Naive thymus-derived CD4-positive, alpha-beta T cell (primary cell): ENCODE measurements around the gene IGF2BP2. TPM values are rescaled to one million over a fixed set of nuclear protein-coding genes. Genes with fewer than 3 reads are reported as not detected.

Experiments
- ATAC-seq: fragments of 150-1000 bp; cut with Tn5 transposase; 2 replicates; pipeline ENCODE4 v1.10.0; 2021; ENCODE audit warnings: mild to moderate bottlenecking, moderate library complexity
- CTCF ChIA-PET: fragments of 350-600 bp; sonication (Branson Sonifier 250); formaldehyde crosslinking; loops from one replicate; lab custom pipeline; 2021; ENCODE audit warnings: antibody characterized with exemption; lab: Charles Lee
- POLR2A ChIA-PET: fragments of 350-600 bp; sonication (Branson Sonifier 250); formaldehyde crosslinking; loops from one replicate; lab custom pipeline; 2021; ENCODE audit warnings: antibody characterized with exemption, inconsistent platforms; lab: Charles Lee
- DNase-seq, 9 donors: peaks; one replicate each; pipeline versions ENCODE4 v3.0.0 to v3.0.0-alpha.2; 2020 to 2022; ENCODE audit warnings: mixed read lengths in 1 of 9
- H3K27ac ChIP-seq: one replicate; pipeline ENCODE4 v1.7.0; 2013; ENCODE audit warnings: mild to moderate bottlenecking, low read depth, low read length, moderate library complexity
- H3K27me3 ChIP-seq, 2 donors: one replicate each; pipeline ENCODE4 v1.7.0; 2013; ENCODE audit warnings: low read length in 2 of 2, mild to moderate bottlenecking in 2 of 2, moderate library complexity in 2 of 2; ENCODE audit not compliant: control insufficient read depth in 2 of 2, insufficient read depth in 2 of 2
- H3K36me3 ChIP-seq, 3 experiments: 1 replicate in 2 of 3; 2 replicates in 1 of 3; pipeline ENCODE4 v1.7.0; 2013; ENCODE audit warnings: low read length in 3 of 3, mild to moderate bottlenecking in 3 of 3, moderate library complexity in 1 of 3; ENCODE audit not compliant: insufficient read depth in 3 of 3, control insufficient read depth in 2 of 3
- H3K4me1 ChIP-seq, 2 donors: one replicate each; pipeline ENCODE4 v1.7.0; 2013; ENCODE audit warnings: low read length in 2 of 2, mild to moderate bottlenecking in 2 of 2, moderate library complexity in 1 of 2; ENCODE audit not compliant: control insufficient read depth in 2 of 2, insufficient read depth in 2 of 2
- H3K4me3 ChIP-seq: 2 replicates; pipeline ENCODE4 v1.7.0; 2013; ENCODE audit warnings: mild to moderate bottlenecking, low read length
- H3K9me3 ChIP-seq, 3 experiments: 1 replicate in 2 of 3; 2 replicates in 1 of 3; pipeline ENCODE4 v1.7.0; 2013; ENCODE audit warnings: low read length in 3 of 3; ENCODE audit not compliant: control insufficient read depth in 2 of 3
- H3K27ac Mint-ChIP-seq, 9 donors: one replicate each; pipeline ENCODE4 v1.8.0; 2020 to 2022; ENCODE audit warnings: mixed read lengths in 9 of 9, mild to moderate bottlenecking in 8 of 9, moderate library complexity in 5 of 9, inconsistent platforms in 2 of 9
- H3K27me3 Mint-ChIP-seq, 5 donors: one replicate each; pipeline ENCODE4 v1.8.0; 2021 to 2022; ENCODE audit warnings: mixed read lengths in 5 of 5, mild to moderate bottlenecking in 1 of 5
- H3K36me3 Mint-ChIP-seq, 5 donors: one replicate each; pipeline ENCODE4 v1.8.0; 2020 to 2022; ENCODE audit warnings: mixed read lengths in 5 of 5, mild to moderate bottlenecking in 3 of 5, inconsistent platforms in 1 of 5
- H3K4me1 Mint-ChIP-seq, 7 donors: one replicate each; pipeline ENCODE4 v1.8.0; 2020 to 2022; ENCODE audit warnings: mixed read lengths in 7 of 7, mild to moderate bottlenecking in 3 of 7, inconsistent platforms in 1 of 7
- H3K4me3 Mint-ChIP-seq, 10 donors: one replicate each; pipeline ENCODE4 v1.8.0; 2020 to 2022; ENCODE audit warnings: mild to moderate bottlenecking in 10 of 10, mixed read lengths in 10 of 10, moderate library complexity in 6 of 10, inconsistent platforms in 2 of 10
- H3K9me3 Mint-ChIP-seq, 11 donors: one replicate each; pipeline ENCODE4 v1.8.0; 2020 to 2022; ENCODE audit warnings: mixed read lengths in 11 of 11, mild to moderate bottlenecking in 4 of 11, inconsistent platforms in 1 of 11, moderate library complexity in 1 of 11
- intact Hi-C, 2 donors: fragments of 100-400 bp; cut with micrococcal nuclease; formaldehyde crosslinking; loops; one replicate each; pipeline ENCODE4 v1.15.1; 2023
- polyA plus RNA-seq, 2 donors: library from polyadenylated mRNA; unstranded; fragments of 300-500 nt; fragmentation: Illumina TruSeq; gene quantifications; one replicate each; pipeline ENCODE4 v1.2.3, GENCODE V29; 2021
- total RNA-seq, 6 experiments: library from RNA in 5 of 6; stranded (reverse) in 5 of 6; gene quantifications; 1 replicate in 5 of 6; 2 replicates in 1 of 6; pipeline ENCODE4 v1.2.3 and lab custom pipeline; 2021 to 2026

The IGF2BP2 gene
- total and polyA plus RNA-seq, 7 experiments from 2014 or later, result 0.14 to 5.0 (median 0.87) TPM; not detected in 3

DNA sequence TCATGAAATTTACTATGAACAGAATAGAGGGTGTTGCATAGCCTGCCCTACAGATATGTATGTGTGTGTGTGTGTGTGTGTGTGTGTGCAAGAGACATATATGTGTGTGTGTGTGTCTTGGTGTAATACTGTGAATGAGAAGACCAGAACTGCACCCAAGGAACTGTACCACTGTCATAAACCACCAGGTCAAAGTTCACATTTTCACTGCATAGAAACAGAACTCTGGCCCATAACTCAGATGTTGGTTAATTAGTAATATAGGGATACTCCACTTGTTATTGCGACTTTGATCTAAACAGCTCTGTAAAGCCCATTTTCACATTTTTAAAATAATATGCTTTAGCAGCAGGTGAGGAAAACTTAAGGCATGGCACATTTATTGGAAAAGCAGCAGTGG is 111.8 kb downstream of the IGF2BP2 start:
- DNase-seq, result no peak
- ChIA-PET POLR2A (no interaction called here), CTCF (no interaction called here)
- Mint-ChIP-seq H3K4me3 (no peak overlapping the region), H3K27ac (no peak overlapping the region), H3K36me3 (no peaks in the 10 kb centered on the region), H3K4me1 (peaks cover 0 to 6% (median 0%) of the 10 kb centered on the region in 7 donors), H3K9me3 (peaks cover 0 to 5% (median 0%) of the 10 kb centered on the region in 11 donors), H3K27me3 (peaks cover 12 to 44% (median 16%) of the 10 kb centered on the region in 5 donors)
- Histone ChIP-seq H3K27me3 (no peaks in the 10 kb centered on the region), H3K4me3 (no peak overlapping the region), H3K4me1 (no peaks in the 10 kb centered on the region), H3K9me3 (no peaks in the 10 kb centered on the region), H3K27ac (no peak overlapping the region), H3K36me3 (no peaks in the 10 kb centered on the region)
- intact Hi-C loops, result no loop called here
- ATAC-seq, result no peak

DNA sequence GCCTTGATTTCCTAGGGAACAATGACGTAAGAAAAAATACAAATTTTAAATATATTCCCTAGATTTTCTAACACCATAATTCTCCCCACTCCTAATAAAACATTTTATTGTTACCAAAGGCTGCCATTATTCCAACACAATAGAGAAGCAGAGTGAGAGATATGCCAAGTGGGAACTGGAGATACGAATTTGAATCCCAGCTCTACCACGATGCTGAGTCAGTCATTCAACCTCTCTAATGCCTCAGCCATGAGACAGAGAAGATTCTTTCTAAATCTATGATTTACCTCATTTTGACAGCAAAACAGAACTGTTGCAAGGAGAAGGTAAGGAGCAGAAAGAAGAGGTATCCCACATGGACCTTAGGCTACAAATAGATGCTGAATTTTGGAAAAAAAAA is 112.5 kb downstream of the IGF2BP2 start:
- Mint-ChIP-seq H3K27me3 (peaks cover 12 to 49% (median 20%) of the 10 kb centered on the region in 5 donors), H3K9me3 (peaks cover 0 to 5% (median 0%) of the 10 kb centered on the region in 11 donors), H3K4me1 (peaks cover 0 to 6% (median 0%) of the 10 kb centered on the region in 7 donors), H3K36me3 (no peaks in the 10 kb centered on the region), H3K27ac (no peak overlapping the region), H3K4me3 (no peak overlapping the region)
- CTCF ChIA-PET, result no interaction called here
- no peak overlapping the region for H3K27ac ChIP-seq
- intact Hi-C loops, result no loop called here
- no peaks in the 10 kb centered on the region for H3K36me3 ChIP-seq
- POLR2A ChIA-PET, result no interaction called here
- DNase-seq (no peak), ATAC-seq (no peak)
- no peaks in the 10 kb centered on the region for H3K9me3 ChIP-seq
- no peak overlapping the region for H3K4me3 ChIP-seq
- no peaks in the 10 kb centered on the region for H3K4me1 ChIP-seq
- H3K27me3 ChIP-seq, result no peaks in the 10 kb centered on the region

DNA sequence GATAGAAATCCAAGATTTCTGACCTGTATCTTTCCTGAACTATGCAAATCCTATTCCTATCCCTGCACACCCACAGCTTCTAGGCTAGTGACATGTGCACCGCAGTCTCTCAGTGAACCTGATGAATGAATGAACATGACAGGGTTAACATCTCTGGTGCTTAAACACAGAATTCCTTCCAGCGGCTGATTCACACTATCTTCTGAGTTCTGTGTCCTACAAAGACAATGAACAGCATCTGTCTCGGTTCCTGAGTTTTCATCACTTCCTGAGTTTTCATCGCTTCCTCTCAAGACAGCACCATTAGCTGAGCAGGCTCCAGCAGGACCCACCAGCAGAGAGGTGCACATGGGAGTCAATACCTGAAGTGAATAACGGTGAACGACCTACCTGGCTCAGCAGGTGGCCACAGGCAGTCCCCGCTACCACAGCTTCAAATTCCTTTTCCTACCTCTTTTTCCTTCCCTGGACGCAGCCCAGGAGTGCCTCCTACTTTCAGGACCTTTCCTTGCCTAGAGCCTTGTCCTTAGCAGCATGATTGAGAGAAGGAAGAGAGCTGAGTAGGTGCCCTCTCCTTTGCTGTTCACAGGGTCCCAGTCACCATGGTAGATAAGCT is 113.5 kb downstream of the IGF2BP2 start:
- ChIA-PET POLR2A (no interaction called here), CTCF (no interaction called here)
- Mint-ChIP-seq H3K36me3 (no peaks in the 10 kb centered on the region), H3K27me3 (peaks cover 12 to 46% (median 20%) of the 10 kb centered on the region in 5 donors), H3K4me3 (no peak overlapping the region), H3K4me1 (peaks cover 0 to 4% (median 0%) of the 10 kb centered on the region in 7 donors), H3K27ac (no peak overlapping the region), H3K9me3 (peaks cover 0 to 5% (median 0%) of the 10 kb centered on the region in 11 donors)
- Histone ChIP-seq H3K36me3 (no peaks in the 10 kb centered on the region), H3K27ac (no peak overlapping the region), H3K27me3 (no peaks in the 10 kb centered on the region), H3K9me3 (no peaks in the 10 kb centered on the region), H3K4me1 (no peaks in the 10 kb centered on the region), H3K4me3 (no peak overlapping the region)
- intact Hi-C loops, result no loop called here
- no peak for DNase-seq
- ATAC-seq, result no peak

DNA sequence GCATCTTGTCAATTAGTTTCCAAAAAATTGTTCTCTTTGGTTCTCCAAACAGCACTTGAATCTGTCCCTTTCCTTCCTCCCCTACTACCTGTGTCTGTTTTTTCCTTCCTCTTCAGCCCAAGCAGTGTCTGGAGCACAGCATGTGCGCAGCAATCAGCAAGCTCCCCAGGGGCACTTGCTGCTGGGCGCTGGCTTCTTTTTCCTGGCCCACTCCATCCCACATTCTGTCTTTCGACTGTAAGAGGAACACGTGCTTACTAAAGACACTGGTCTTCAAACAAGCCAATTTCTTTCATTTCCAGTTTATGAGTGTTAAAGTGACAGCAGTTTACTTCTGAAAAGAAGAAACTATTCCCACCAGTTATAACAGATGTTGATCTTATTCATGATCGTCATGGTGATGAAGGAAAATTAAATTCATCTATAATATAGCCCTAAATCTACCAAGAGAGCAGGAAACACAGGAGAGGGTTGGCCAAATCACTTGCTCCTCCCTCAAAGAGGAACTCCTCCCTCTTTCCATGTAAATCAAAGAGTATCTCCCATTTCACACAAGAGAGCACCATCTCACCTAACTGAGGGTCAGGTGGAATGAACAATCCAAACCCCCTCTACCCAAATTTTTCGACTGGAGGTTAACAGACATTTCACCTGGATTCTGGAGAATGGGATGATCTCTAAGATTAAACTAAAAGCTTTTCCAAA is 115.4 kb downstream of the IGF2BP2 start:
- Histone ChIP-seq H3K27ac (no peak overlapping the region), H3K36me3 (no peaks in the 10 kb centered on the region), H3K27me3 (no peaks in the 10 kb centered on the region), H3K4me3 (no peak overlapping the region), H3K4me1 (no peaks in the 10 kb centered on the region), H3K9me3 (no peaks in the 10 kb centered on the region)
- DNase-seq (no peak), ATAC-seq (no peak)
- Mint-ChIP-seq H3K4me1 (peaks cover 0 to 6% (median 0%) of the 10 kb centered on the region in 7 donors), H3K4me3 (no peak overlapping the region), H3K27me3 (peaks cover 15 to 46% (median 19%) of the 10 kb centered on the region in 5 donors), H3K27ac (no peak overlapping the region), H3K9me3 (peaks cover 0 to 5% (median 0%) of the 10 kb centered on the region in 11 donors), H3K36me3 (no peaks in the 10 kb centered on the region)
- ChIA-PET POLR2A (no interaction called here), CTCF (no interaction called here)
- intact Hi-C loops, result no loop called here

DNA sequence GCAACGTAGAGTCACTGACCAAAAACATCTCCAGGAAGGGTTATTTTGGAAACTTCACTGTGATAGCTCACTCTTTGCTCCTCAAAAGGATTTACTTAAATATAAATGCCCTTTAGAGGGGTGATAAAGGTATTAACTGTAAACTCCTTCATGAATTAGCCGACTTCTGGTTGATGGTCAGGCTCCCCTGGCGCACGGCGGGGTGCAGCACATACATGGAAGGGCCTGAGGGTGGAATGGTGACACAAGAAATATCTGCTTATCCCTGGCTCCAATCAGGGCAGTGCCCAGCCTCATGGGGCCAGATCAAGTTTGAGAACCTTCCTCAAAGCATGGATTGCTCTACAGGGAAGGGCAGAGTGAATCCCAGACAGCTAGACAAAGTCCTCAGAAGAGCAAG is 116.5 kb downstream of the IGF2BP2 start:
- ChIA-PET POLR2A (no interaction called here), CTCF (no interaction called here)
- Mint-ChIP-seq H3K27me3 (peaks cover 14 to 53% (median 19%) of the 10 kb centered on the region in 5 donors), H3K36me3 (no peaks in the 10 kb centered on the region), H3K27ac (peak overlapping the region in 1 of 9 donors; percentile 18), H3K4me1 (peaks cover 0 to 6% (median 0%) of the 10 kb centered on the region in 7 donors), H3K9me3 (peaks cover 0 to 3% (median 0%) of the 10 kb centered on the region in 11 donors), H3K4me3 (no peak overlapping the region)
- intact Hi-C loops, result no loop called here
- Histone ChIP-seq H3K4me1 (no peaks in the 10 kb centered on the region), H3K36me3 (no peaks in the 10 kb centered on the region), H3K27ac (no peak overlapping the region), H3K27me3 (no peaks in the 10 kb centered on the region), H3K9me3 (no peaks in the 10 kb centered on the region), H3K4me3 (no peak overlapping the region)
- ATAC-seq, result no peak
- no peak for DNase-seq

DNA sequence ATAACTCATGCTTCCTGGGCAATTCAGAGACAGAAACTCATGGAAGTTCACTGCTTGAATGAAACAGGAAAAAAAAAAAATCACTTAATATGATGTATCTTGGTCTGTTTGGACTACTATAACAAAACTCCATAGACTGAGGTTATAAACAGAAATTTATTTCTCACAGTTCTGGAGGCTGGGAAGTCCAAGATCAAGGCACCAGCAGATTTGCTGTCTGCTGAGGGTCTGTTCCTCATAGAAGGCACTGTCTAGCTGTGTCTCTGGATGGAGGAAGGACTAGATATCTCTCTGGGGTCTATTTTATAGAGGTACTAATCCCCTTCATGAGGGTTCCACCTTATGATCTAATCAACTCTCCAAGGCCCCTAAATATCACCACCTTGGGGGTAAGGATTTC is 119.3 kb downstream of the IGF2BP2 start:
- intact Hi-C loops, result no loop called here
- H3K4me3 Mint-ChIP-seq, result no peak overlapping the region
- DNase-seq (no peak), ATAC-seq (no peak)
- ChIA-PET POLR2A (no interaction called here), CTCF (no interaction called here)
- no peaks in the 10 kb centered on the region for H3K36me3 ChIP-seq
- no peak overlapping the region for H3K27ac Mint-ChIP-seq
- no peaks in the 10 kb centered on the region for H3K36me3 Mint-ChIP-seq
- H3K27me3 ChIP-seq, result no peaks in the 10 kb centered on the region
- H3K4me3 ChIP-seq, result no peak overlapping the region
- H3K9me3 ChIP-seq, result no peaks in the 10 kb centered on the region
- H3K9me3 Mint-ChIP-seq, result peaks cover 0 to 3% (median 0%) of the 10 kb centered on the region in 11 donors
- H3K27ac ChIP-seq, result no peak overlapping the region
- H3K4me1 Mint-ChIP-seq, result peaks cover 0 to 6% (median 0%) of the 10 kb centered on the region in 7 donors
- no peaks in the 10 kb centered on the region for H3K4me1 ChIP-seq
- peaks cover 14 to 58% (median 25%) of the 10 kb centered on the region in 5 donors for H3K27me3 Mint-ChIP-seq
